Endothelial cell of umbilical vein (primary cell): ENCODE results near the gene STARD13. TPM values are rescaled to one million over a fixed set of nuclear protein-coding genes. Genes with fewer than 3 reads are reported as not detected.

Experiments
- BruUV-seq: library from RNA; stranded (reverse); fragments of 400-500 nt; replicated peaks from 2 replicates; lab custom pipeline; 2021; lab: Mats Ljungman, UMichigan
- CTCF ChIA-PET: fragments of 300-600, 350-600 bp; sonication (Branson Sonifier 250); formaldehyde crosslinking; loops from one replicate; lab custom pipeline; 2021; ENCODE audit warnings: antibody characterized with exemption, inconsistent platforms; lab: Charles Lee
- POLR2A ChIA-PET: fragments of 300-600, 350-600 bp; sonication (Branson Sonifier 250); formaldehyde crosslinking; loops from one replicate; lab custom pipeline; 2021; ENCODE audit warnings: antibody characterized with exemption, inconsistent platforms; lab: Charles Lee
- DNase-seq: peaks from one replicate; pipeline ENCODE4 v3.0.0-alpha.2; 2011; ENCODE audit warnings: low read depth, low spot score
- FAIRE-seq: peaks from 2 replicates; lab custom pipeline; 2011; peaks lifted over from hg19 to GRCh38; lab: Jason Lieb, UNC
- H2AFZ ChIP-seq: 2 replicates; pipeline ENCODE4 v1.6.0; 2012; ENCODE audit warnings: low read depth, low read length, control low read depth, inconsistent platforms
- H3K27ac ChIP-seq: 2 replicates; pipeline ENCODE4 v1.5.1; 2011; ENCODE audit warnings: low read depth, mild to moderate bottlenecking, control low read depth, low read length, moderate library complexity; ENCODE audit not compliant: insufficient read depth
- H3K27me3 ChIP-seq, 2 experiments: 2 replicates each; pipeline versions ENCODE4 v1.6.0 to v1.6.1; 2011; ENCODE audit warnings: low read length in 2 of 2, mixed read lengths in 1 of 2; ENCODE audit not compliant: control insufficient read depth in 2 of 2, insufficient read depth in 2 of 2
- H3K36me3 ChIP-seq, 2 experiments: 2 replicates in 1 of 2; 3 replicates in 1 of 2; pipeline ENCODE4 v1.5.1; 2011; ENCODE audit warnings: low read length in 2 of 2, mild to moderate bottlenecking in 1 of 2, moderate library complexity in 1 of 2; ENCODE audit not compliant: control insufficient read depth in 2 of 2, insufficient read depth in 2 of 2; ENCODE audit errors: extremely low read depth in 1 of 2
- H3K4me1 ChIP-seq: 3 replicates; pipeline ENCODE4 v1.5.1; 2011; ENCODE audit warnings: mild to moderate bottlenecking, low read length; ENCODE audit not compliant: control insufficient read depth, insufficient read depth; ENCODE audit errors: extremely low read depth
- H3K4me2 ChIP-seq: 2 replicates; pipeline ENCODE4 v1.6.1; 2011; ENCODE audit warnings: low read length, control low read depth, mixed read lengths; ENCODE audit not compliant: insufficient read depth
- H3K4me3 ChIP-seq, 3 experiments: fragments of 200-600 bp in 1 of 3; sonication (generic), shearing (Covaris generic) in 1 of 3; replicated peaks in 1 of 3; 2 replicates each; pipeline ENCODE4 v1.5.1; 2011 to 2016; ENCODE audit warnings: control low read depth in 3 of 3, low read length in 3 of 3, mild to moderate bottlenecking in 2 of 3, inconsistent platforms in 1 of 3, low read depth in 1 of 3, moderate library complexity in 1 of 3; ENCODE audit not compliant: insufficient read depth in 1 of 3
- H3K79me2 ChIP-seq: 2 replicates; pipeline ENCODE4 v1.6.0; 2012; ENCODE audit warnings: low read length, inconsistent platforms; ENCODE audit not compliant: control insufficient read depth, insufficient read depth
- H3K9ac ChIP-seq: replicated peaks from 2 replicates; pipeline ENCODE3; 2011; ENCODE audit warnings: low read length, control low read depth; ENCODE audit not compliant: insufficient read depth; ENCODE audit errors: extremely low read depth
- H3K9me1 ChIP-seq: replicated peaks from 3 replicates; pipeline ENCODE4 v1.6.0; 2011; ENCODE audit warnings: mild to moderate bottlenecking, low read length; ENCODE audit not compliant: control insufficient read depth, insufficient read depth; ENCODE audit errors: extremely low read depth
- H3K9me3 ChIP-seq: replicated peaks from 2 replicates; pipeline ENCODE4 v1.5.1; 2012; ENCODE audit warnings: low read length, inconsistent platforms; ENCODE audit not compliant: control insufficient read depth, insufficient read depth
- H4K20me1 ChIP-seq: replicated peaks from 2 replicates; pipeline ENCODE3; 2011; ENCODE audit warnings: mild to moderate bottlenecking, low read length; ENCODE audit not compliant: control insufficient read depth, insufficient read depth; ENCODE audit errors: extremely low read depth
- CTCF ChIP-seq, 2 donors: IDR thresholded peaks; 1 replicate in 1 of 2; 2 replicates in 1 of 2; pipeline ENCODE4 v1.5.1; 2011; ENCODE audit warnings: low read length in 2 of 2, mild to moderate bottlenecking in 2 of 2, moderate library complexity in 2 of 2, control low read depth in 1 of 2, inconsistent platforms in 1 of 2, low read depth in 1 of 2; ENCODE audit not compliant: insufficient read depth in 1 of 2; ENCODE audit errors: extremely low read depth in 1 of 2
- EZH2 ChIP-seq: IDR thresholded peaks from 2 replicates; pipeline ENCODE4 v1.6.1; 2012; ENCODE audit warnings: borderline replicate concordance, low read depth, mild to moderate bottlenecking, moderate library complexity, low read length, inconsistent platforms; ENCODE audit not compliant: severe bottlenecking
- FOS ChIP-seq: IDR thresholded peaks from 2 replicates; pipeline ENCODE4 v1.6.1; 2011; ENCODE audit warnings: mild to moderate bottlenecking, low read length, moderate library complexity, borderline replicate concordance; ENCODE audit not compliant: insufficient read depth
- GATA2 ChIP-seq: IDR thresholded peaks from 2 replicates; pipeline ENCODE4 v1.7.0; 2011; ENCODE audit warnings: low read depth, mild to moderate bottlenecking, moderate library complexity, mixed read lengths, low read length; ENCODE audit not compliant: insufficient read length, insufficient read depth
- JUN ChIP-seq: IDR thresholded peaks from 2 replicates; pipeline ENCODE4 v1.6.1; 2011; ENCODE audit warnings: borderline replicate concordance, low read depth; ENCODE audit not compliant: insufficient read length, insufficient read depth
- MAX ChIP-seq: IDR thresholded peaks from 2 replicates; pipeline ENCODE4 v1.6.1; 2011; ENCODE audit not compliant: insufficient read depth, insufficient read length
- MYC ChIP-seq: IDR thresholded peaks from one replicate; pipeline ENCODE4 v1.6.1; 2011; ENCODE audit warnings: mild to moderate bottlenecking, low read depth, low read length
- POLR2A ChIP-seq: IDR thresholded peaks from 2 replicates; pipeline ENCODE4 v1.6.1; 2012; ENCODE audit warnings: low read depth, mild to moderate bottlenecking, control low read depth, low read length
- POLR2AphosphoS5 ChIP-seq: IDR thresholded peaks from 2 replicates; pipeline ENCODE4 v1.6.1; 2012; ENCODE audit warnings: low read depth, mild to moderate bottlenecking, control low read depth, low read length, moderate library complexity; ENCODE audit not compliant: insufficient read depth
- dilution Hi-C: fragments of 300-500 bp; cut with MboI; formaldehyde crosslinking; loops from one replicate; pipeline ENCODE4 v1.15.0; 2019; ENCODE audit warnings: low sequenced_read_pairs; ENCODE audit not compliant: extremely low pct_ligation_motif_present
- intact Hi-C: fragments of 100-400 bp; cut with micrococcal nuclease; formaldehyde crosslinking; loops from one replicate; pipeline ENCODE4 v1.10.0; 2022
- polyA plus RNA-seq, 4 experiments: library from polyadenylated mRNA; depleted of rRNA in 3 of 4; stranded (reverse) in 3 of 4; unstranded in 1 of 4; fragments of >200 nt; gene quantifications; 2 replicates each; pipeline versions ENCODE4 v1.2.1 to v1.2.3, GENCODE V29; 2011 to 2012; ENCODE audit warnings: missing spikeins in 1 of 4
- total RNA-seq: library from RNA; stranded (reverse); gene quantifications from 2 replicates; pipeline ENCODE4 v1.2.3, GENCODE V29; 2021

The STARD13 gene
- total and polyA plus RNA-seq, 2 donors (not counting 3 experiments of a cell fraction or from before 2014, with no cell fraction given), result 11.0 to 47.7 TPM

- H3K4me1 ChIP-seq, result peaks cover 38% of the 10 kb centered on the region
- H3K27me3 ChIP-seq, result no peaks in the 10 kb centered on the region
- H3K4me3 ChIP-seq, result no peak overlapping the region
- DNase-seq, result no peak
- BruUV-seq, result no TSS peak
- H3K9ac ChIP-seq, result no peak overlapping the region
- no peaks in the 10 kb centered on the region for H3K9me3 ChIP-seq
- H3K9me1 ChIP-seq, result no peaks in the 10 kb centered on the region
- H3K4me2 ChIP-seq, result no peak overlapping the region
- dilution Hi-C loops, result no loop called here
- no peak for TF ChIP-seq GATA2
- TF ChIP-seq MAX, result no peak
- no peak for TF ChIP-seq POLR2A
- TF ChIP-seq CTCF (IDR thresholded peaks at IDR 0.05; ENCODE audit: extremely low read depth in 1 of 2, insufficient read depth in 1 of 2, low read depth in 1 of 2, low read length in 2 of 2), result no peak
- no peak for TF ChIP-seq POLR2AphosphoS5
- TF ChIP-seq EZH2, result no peak
- TF ChIP-seq JUN, result no peak
- TF ChIP-seq FOS, result no peak
- no peak for TF ChIP-seq MYC
- H3K27ac ChIP-seq, result no peak overlapping the region
- no peak overlapping the region for H2AFZ ChIP-seq
- intact Hi-C loops, result no loop called here
- no peak for FAIRE-seq
- H3K79me2 ChIP-seq, result peaks cover 99% of the 10 kb centered on the region
- no peaks in the 10 kb centered on the region for H4K20me1 ChIP-seq
- ChIA-PET POLR2A (interaction anchor here (1.2 kb wide), 1 partner anchor 10 kb away, joined by 3 read pairs; the partner anchor contains the start of gene STARD13), CTCF (interaction anchor here (0.6 to 1.5 kb wide), 3 partner anchors 8 to 57 kb away, joined by 3 to 4 read pairs (median 4); no protein-coding TSS in a partner anchor)
- H3K36me3 ChIP-seq, result peaks cover 0 to 16% of the 10 kb centered on the region in 2 experiments
These were observed 9.6 kb downstream of the STARD13 start for GRCh38 chr13:33275916-33276315.
